ENCODE measurements around the gene MAST4. TPM values are rescaled to one million over a fixed set of nuclear protein-coding genes. Genes with fewer than 3 reads are reported as not detected.
A peak's percentile ranks its signal among the peaks of the same experiment; 100 is the strongest.

MAST4 gene
- total RNA-seq, 1 donor from 2014 or later, result 55.2 TPM

- intact Hi-C loops (cut with DNase I), result no loop called here
- no peak for DNase-seq (ENCODE audit: low spot score in 2 of 2)
- no peak overlapping the region for H3K27ac ChIP-seq
- peaks cover 0 to 4% of the 10 kb centered on the region in 2 donors for H3K4me1 ChIP-seq
- no peak overlapping the region for H3K4me3 ChIP-seq
- TF ChIP-seq CTCF (IDR thresholded peaks at IDR 0.05), result no peak
- H3K36me3 ChIP-seq, result no peaks in the 10 kb centered on the region
- H3K9me3 ChIP-seq, result no peaks in the 10 kb centered on the region
- H3K27me3 ChIP-seq, result no peaks in the 10 kb centered on the region
These were observed 281.6 kb downstream of the MAST4 start for GRCh38 chr5:66877843-66878242.

GRCh38 chr5:66880401-66880800 lies 284.2 kb downstream of the MAST4 start:
- DNase-seq (ENCODE audit: low spot score in 2 of 2), result no peak
- intact Hi-C loops (cut with DNase I), result no loop called here
- Histone ChIP-seq H3K4me1 (peaks cover 0 to 4% of the 10 kb centered on the region in 2 donors), H3K27ac (no peak overlapping the region), H3K27me3 (no peaks in the 10 kb centered on the region), H3K4me3 (no peak overlapping the region), H3K9me3 (no peaks in the 10 kb centered on the region), H3K36me3 (no peaks in the 10 kb centered on the region)
- TF ChIP-seq CTCF (IDR thresholded peaks at IDR 0.05), result no peak

GRCh38 chr5:66881480-66882161 lies 285.4 kb downstream of the MAST4 start:
- TF ChIP-seq CTCF (IDR thresholded peaks at IDR 0.05), result no peak
- peak overlapping the region; percentile 49 to 69 for H3K27ac ChIP-seq

GRCh38 chr5:66882606-66883227 lies 286.5 kb downstream of the MAST4 start:
- H3K27me3 ChIP-seq, result no peaks in the 10 kb centered on the region
- H3K27ac ChIP-seq, result no peak overlapping the region
- intact Hi-C loops (cut with DNase I), result no loop called here
- peaks cover 0 to 4% of the 10 kb centered on the region in 2 donors for H3K4me1 ChIP-seq
- no peaks in the 10 kb centered on the region for H3K9me3 ChIP-seq
- DNase-seq (ENCODE audit: low spot score in 2 of 2), result no peak
- no peaks in the 10 kb centered on the region for H3K36me3 ChIP-seq
- no peak for TF ChIP-seq CTCF (IDR thresholded peaks at IDR 0.05)
- H3K4me3 ChIP-seq, result no peak overlapping the region

More at GRCh38 chr5:66881480-66882161, 285.4 kb downstream of the MAST4 start:
- Histone ChIP-seq H3K4me3 (peak overlapping the region in 1 of 2 donors; percentile 16), H3K27me3 (no peaks in the 10 kb centered on the region), H3K36me3 (no peaks in the 10 kb centered on the region), H3K4me1 (peaks cover 0 to 4% of the 10 kb centered on the region in 2 donors), H3K9me3 (no peaks in the 10 kb centered on the region)
- intact Hi-C loops (cut with DNase I), result no loop called here
- no peak for DNase-seq (ENCODE audit: low spot score in 2 of 2)

GRCh38 chr5:66884564-66885243 lies 288.5 kb downstream of the MAST4 start:
- no peak for TF ChIP-seq CTCF (IDR thresholded peaks at IDR 0.05)
- Histone ChIP-seq H3K9me3 (no peaks in the 10 kb centered on the region), H3K4me1 (peaks cover 0 to 4% of the 10 kb centered on the region in 2 donors), H3K27ac (no peak overlapping the region), H3K36me3 (no peaks in the 10 kb centered on the region), H3K27me3 (no peaks in the 10 kb centered on the region), H3K4me3 (no peak overlapping the region)
- DNase-seq (ENCODE audit: low spot score in 2 of 2), result no peak
- intact Hi-C loops (cut with DNase I), result no loop called here
